T-cell (primary cell): ENCODE data around the gene PRTN3. TPM values are rescaled to one million over a fixed set of nuclear protein-coding genes. Genes with fewer than 3 reads are reported as not detected.

Experiments
- ATAC-seq, 4 experiments: fragments of 200-7000 bp in 3 of 4; fragments of 150-1000 bp in 1 of 4; cut with Tn5 transposase; replicated peaks in 1 of 4; 1 replicate in 3 of 4; 2 replicates in 1 of 4; pipeline ENCODE4 v1.10.0; 2021; ENCODE audit warnings: moderate library complexity in 3 of 4, mild to moderate bottlenecking in 2 of 4, moderate number of reproducible peaks in 1 of 4
- CTCF ChIA-PET, 2 donors: fragments of 300-600 bp; sonication (Branson Sonifier 250); formaldehyde crosslinking; loops; one replicate each; lab custom pipeline; 2022; ENCODE audit warnings: antibody characterized with exemption in 2 of 2; lab: Charles Lee
- POLR2A ChIA-PET, 2 donors: fragments of 300-600 bp; sonication (Branson Sonifier 250); formaldehyde crosslinking; loops; one replicate each; lab custom pipeline; 2022; ENCODE audit warnings: antibody characterized with exemption in 2 of 2; lab: Charles Lee
- DNase-seq, 35 experiments: peaks; one replicate each; pipeline versions ENCODE4 v3.0.0 to v3.0.0-alpha.2; 2013 to 2023
- H3K27ac ChIP-seq: one replicate; pipeline ENCODE4 v1.5.1; 2013; ENCODE audit warnings: low read length
- H3K27me3 ChIP-seq, 2 experiments: replicated peaks in 1 of 2; 1 replicate in 1 of 2; 2 replicates in 1 of 2; pipeline versions ENCODE4 v1.6.1 to v1.7.0; 2013; ENCODE audit warnings: low read length in 1 of 2, mixed read lengths in 1 of 2; ENCODE audit not compliant: control insufficient read depth in 2 of 2, insufficient read depth in 2 of 2; ENCODE audit errors: extremely low read depth in 1 of 2
- H3K36me3 ChIP-seq, 2 donors: 1 replicate in 1 of 2; 2 replicates in 1 of 2; pipeline versions ENCODE4 v1.6.1 to v1.7.0; 2013; ENCODE audit warnings: low read length in 1 of 2; ENCODE audit not compliant: control insufficient read depth in 2 of 2, insufficient read depth in 1 of 2; ENCODE audit errors: extremely low read depth in 1 of 2
- H3K4me1 ChIP-seq, 2 experiments: 1 replicate in 1 of 2; 2 replicates in 1 of 2; pipeline versions ENCODE4 v1.6.1 to v1.7.0; 2013; ENCODE audit warnings: low read length in 2 of 2, mixed read lengths in 1 of 2; ENCODE audit not compliant: insufficient read depth in 2 of 2, control insufficient read depth in 1 of 2; ENCODE audit errors: extremely low read depth in 1 of 2
- H3K4me3 ChIP-seq, 2 donors: 1 replicate in 1 of 2; 2 replicates in 1 of 2; pipeline versions ENCODE4 v1.5.1 to v1.7.0; 2013; ENCODE audit warnings: mild to moderate bottlenecking in 2 of 2, low read length in 1 of 2, moderate library complexity in 1 of 2; ENCODE audit not compliant: control insufficient read depth in 1 of 2; ENCODE audit errors: extremely low read depth in 1 of 2
- H3K9me3 ChIP-seq: 2 replicates; pipeline ENCODE4 v1.7.0; 2013
- H3K27ac Mint-ChIP-seq, 2 donors: one replicate each; pipeline ENCODE4 v1.8.0; 2020 to 2021; ENCODE audit warnings: mild to moderate bottlenecking in 2 of 2, mixed read lengths in 2 of 2
- H3K27me3 Mint-ChIP-seq, 2 donors: one replicate each; pipeline ENCODE4 v1.8.0; 2021 to 2022; ENCODE audit warnings: mixed read lengths in 2 of 2
- H3K36me3 Mint-ChIP-seq: one replicate; pipeline ENCODE4 v1.8.0; 2021; ENCODE audit warnings: mixed read lengths
- H3K4me1 Mint-ChIP-seq, 3 donors: one replicate each; pipeline ENCODE4 v1.8.0; 2020 to 2022; ENCODE audit warnings: mixed read lengths in 3 of 3, mild to moderate bottlenecking in 1 of 3
- H3K4me3 Mint-ChIP-seq, 3 donors: one replicate each; pipeline ENCODE4 v1.8.0; 2020 to 2022; ENCODE audit warnings: mild to moderate bottlenecking in 3 of 3, mixed read lengths in 3 of 3, moderate library complexity in 3 of 3
- H3K9me3 Mint-ChIP-seq, 3 donors: one replicate each; pipeline ENCODE4 v1.8.0; 2020 to 2022; ENCODE audit warnings: mixed read lengths in 3 of 3
- WGBS: methylation state at CpG from one replicate; pipeline ENCODE4 v1.1.5; 2013; ENCODE audit warnings: missing lambda C conversion rate; ENCODE audit not compliant: insufficient coverage; 5-methylcytosine and 5-hydroxymethylcytosine counted together
- total RNA-seq, 35 experiments: library from RNA in 6 of 35; stranded (reverse) in 6 of 35; fragments of 120-200 nt in 1 of 35; gene quantifications; one replicate each; pipeline versions ENCODE4 v1.2.1 to v1.2.4 and lab custom pipeline; 2013 to 2026

PRTN3 gene
- total RNA-seq, 5 donors from 2014 or later (not counting 1 experiment from before 2014, with no cell fraction given), result 0.50 TPM; not detected in 4

- Histone ChIP-seq H3K4me3 (no peak overlapping the region), H3K9me3 (no peaks in the 10 kb centered on the region), H3K36me3 (peaks cover 32 to 71% of the 10 kb centered on the region in 2 donors), H3K27ac (no peak overlapping the region), H3K4me1 (peaks cover 0 to 63% of the 10 kb centered on the region in 2 experiments), H3K27me3 (no peaks in the 10 kb centered on the region)
- no peaks in the 10 kb centered on the region for H3K9me3 Mint-ChIP-seq
- no peak for DNase-seq
- H3K27ac Mint-ChIP-seq, result peak overlapping the region; percentile 39 to 95
- WGBS, result 93% methylated on average over 3 of the region's 16 CpGs
- no peak overlapping the region for H3K4me3 Mint-ChIP-seq
- no peak for ATAC-seq
- ChIA-PET CTCF (interaction anchor here in 1 of 2 donors (0.6 kb wide), 1 partner anchor 8 kb away, joined by 6 read pairs; no protein-coding TSS in a partner anchor), POLR2A (no interaction called here)
- H3K4me1 Mint-ChIP-seq, result peaks cover 0 to 32% (median 10%) of the 10 kb centered on the region in 3 donors
- peaks cover 5% of the 10 kb centered on the region for H3K36me3 Mint-ChIP-seq
- no peaks in the 10 kb centered on the region for H3K27me3 Mint-ChIP-seq
Observed at GRCh38 chr19:887072-887471, 46.3 kb downstream of the PRTN3 start.

DNA sequence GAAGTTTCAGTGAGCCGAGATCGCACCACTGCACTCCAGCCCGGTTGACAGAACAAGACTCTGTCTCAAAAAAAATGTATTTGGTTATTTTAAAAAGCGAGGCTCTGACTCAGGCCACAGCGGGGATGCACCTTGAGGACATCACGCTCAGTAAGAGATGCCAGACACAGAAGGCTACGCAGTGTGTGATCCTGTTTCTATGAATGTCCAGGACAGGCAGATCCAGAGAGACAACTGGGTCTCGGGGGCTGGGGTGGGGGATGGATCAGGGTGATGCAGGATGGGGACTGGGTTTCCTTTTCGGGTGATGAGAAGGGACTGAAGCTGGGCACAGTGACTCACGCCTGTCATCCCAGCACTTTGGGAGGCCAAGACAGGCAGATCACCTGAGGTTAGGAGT is 46.8 kb downstream of the PRTN3 start:
- H3K36me3 Mint-ChIP-seq, result peaks cover 5% of the 10 kb centered on the region
- WGBS, result 98% methylated on average over 4 of the region's 10 CpGs
- Histone ChIP-seq H3K4me1 (peaks cover 0 to 68% of the 10 kb centered on the region in 2 experiments), H3K27ac (no peak overlapping the region), H3K9me3 (no peaks in the 10 kb centered on the region), H3K4me3 (no peak overlapping the region), H3K36me3 (peaks cover 32 to 65% of the 10 kb centered on the region in 2 donors), H3K27me3 (no peaks in the 10 kb centered on the region)
- CTCF ChIA-PET, result no interaction called here
- H3K27ac Mint-ChIP-seq, result peak overlapping the region; percentile 39 to 95
- peaks cover 0 to 34% (median 10%) of the 10 kb centered on the region in 3 donors for H3K4me1 Mint-ChIP-seq
- H3K27me3 Mint-ChIP-seq, result no peaks in the 10 kb centered on the region
- H3K4me3 Mint-ChIP-seq, result peak overlapping the region in 2 of 3 donors; percentile 39 to 54
- no peak for ATAC-seq
- POLR2A ChIA-PET, result no interaction called here
- no peak for DNase-seq
- no peaks in the 10 kb centered on the region for H3K9me3 Mint-ChIP-seq

DNA sequence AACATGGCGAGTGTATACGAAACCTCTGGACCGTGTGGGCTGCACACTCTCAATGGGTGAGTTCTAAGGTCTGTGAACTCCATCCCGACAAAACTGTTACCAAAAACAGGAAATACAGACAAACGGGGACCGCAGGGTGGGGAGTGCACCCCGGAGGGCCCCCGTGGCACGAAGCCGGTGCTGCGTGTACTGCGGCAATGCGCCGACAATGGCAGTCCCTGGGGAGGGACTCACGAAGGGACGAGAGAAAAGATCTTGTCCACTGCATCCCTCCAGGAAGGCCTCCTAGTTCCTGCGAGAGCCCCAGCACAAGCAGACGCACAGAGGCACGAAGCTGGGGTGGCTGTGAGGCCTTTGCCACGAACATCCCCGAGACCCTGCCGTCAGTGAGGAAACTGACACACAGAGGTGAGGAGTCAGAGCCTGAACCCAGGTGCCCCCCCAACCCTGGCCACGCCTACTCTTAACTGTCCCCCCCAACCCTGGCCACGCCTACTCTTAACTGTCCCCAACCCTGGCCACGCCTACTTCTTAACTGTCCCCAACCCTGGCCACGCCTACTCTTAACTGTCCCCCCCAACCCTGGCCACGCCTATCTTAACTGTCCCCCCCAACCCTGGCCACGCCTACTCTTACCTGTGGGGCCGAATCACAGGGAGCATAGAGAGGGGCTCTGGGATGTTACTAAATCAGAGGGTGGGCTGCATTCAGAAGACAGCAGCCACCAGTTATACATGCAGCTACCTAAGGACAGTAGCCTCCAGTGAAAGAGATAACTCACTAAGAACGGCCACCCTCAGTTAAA is 48.0 kb downstream of the PRTN3 start:
- 92% methylated on average over 26 of the region's 30 CpGs for WGBS
- H3K4me3 ChIP-seq, result no peak overlapping the region
- H3K27ac ChIP-seq, result no peak overlapping the region
- peak overlapping the region; percentile 54 to 75 (median 65) for H3K4me3 Mint-ChIP-seq
- peak overlapping the region; percentile 78 to 95 for H3K27ac Mint-ChIP-seq
- peaks cover 0 to 73% of the 10 kb centered on the region in 2 experiments for H3K4me1 ChIP-seq
- H3K9me3 ChIP-seq, result no peaks in the 10 kb centered on the region
- DNase-seq (peak in 18 of 35 experiments; percentile 28 to 74 (median 48)), ATAC-seq (peak; percentile 21 to 71 (median 56))
- H3K9me3 Mint-ChIP-seq, result no peaks in the 10 kb centered on the region
- peaks cover 0 to 4% of the 10 kb centered on the region in 2 donors for H3K27me3 Mint-ChIP-seq
- ChIA-PET POLR2A (no interaction called here), CTCF (no interaction called here)
- H3K36me3 ChIP-seq, result peaks cover 31 to 55% of the 10 kb centered on the region in 2 donors
- no peaks in the 10 kb centered on the region for H3K27me3 ChIP-seq
- H3K4me1 Mint-ChIP-seq, result peaks cover 9 to 43% (median 17%) of the 10 kb centered on the region in 3 donors
- H3K36me3 Mint-ChIP-seq, result peaks cover 6% of the 10 kb centered on the region

DNA sequence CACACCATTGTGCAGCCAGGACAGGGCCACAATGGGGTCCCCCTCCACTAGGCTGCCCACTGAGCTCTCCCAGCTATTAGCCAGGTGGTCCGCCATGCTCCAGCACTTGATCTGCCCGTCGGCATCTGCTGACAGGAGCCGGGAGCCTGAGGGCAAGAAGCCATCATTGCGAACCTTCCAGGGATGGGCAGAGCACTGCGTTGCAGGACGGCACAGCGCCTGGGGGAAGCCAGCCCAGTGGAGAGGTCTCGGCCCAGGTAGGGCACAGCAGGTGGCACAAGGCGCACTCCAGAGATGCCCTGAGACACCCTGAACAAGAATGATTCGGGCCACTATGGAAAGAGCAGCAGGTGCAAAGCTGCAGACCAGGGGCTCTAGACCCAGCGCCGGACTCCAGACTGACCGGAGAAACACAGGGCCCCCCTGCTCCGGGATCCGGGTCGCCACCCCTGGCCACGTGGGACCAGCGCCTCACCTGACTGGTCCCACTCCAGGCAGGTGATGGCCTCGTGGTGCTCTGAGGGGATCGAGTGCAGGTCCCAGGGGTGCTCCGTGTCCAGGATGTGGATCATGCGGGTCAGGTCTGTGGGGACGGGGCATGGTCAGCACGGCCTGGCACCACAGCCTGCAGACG is 49.0 kb downstream of the PRTN3 start:
- H3K9me3 ChIP-seq, result no peaks in the 10 kb centered on the region
- H3K4me3 ChIP-seq, result no peak overlapping the region
- Mint-ChIP-seq H3K4me1 (peaks cover 14 to 48% (median 19%) of the 10 kb centered on the region in 3 donors), H3K27ac (peak overlapping the region; percentile 15 to 28), H3K9me3 (no peaks in the 10 kb centered on the region), H3K4me3 (peak overlapping the region; percentile 9 to 76 (median 34)), H3K27me3 (peaks cover 0 to 4% of the 10 kb centered on the region in 2 donors), H3K36me3 (peaks cover 6% of the 10 kb centered on the region)
- no peak for ATAC-seq
- peaks cover 0 to 73% of the 10 kb centered on the region in 2 experiments for H3K4me1 ChIP-seq
- 98% methylated on average over 26 of the region's 26 CpGs for WGBS
- CTCF ChIA-PET, result no interaction called here
- no peak for DNase-seq
- no peak overlapping the region for H3K27ac ChIP-seq
- POLR2A ChIA-PET, result no interaction called here
- H3K27me3 ChIP-seq, result no peaks in the 10 kb centered on the region
- peaks cover 27 to 45% of the 10 kb centered on the region in 2 donors for H3K36me3 ChIP-seq

- Mint-ChIP-seq H3K27me3 (peaks cover 0 to 4% of the 10 kb centered on the region in 2 donors), H3K27ac (peak overlapping the region; percentile 46 to 69), H3K4me3 (peak overlapping the region; percentile 65 to 76 (median 70)), H3K4me1 (peaks cover 14 to 48% (median 21%) of the 10 kb centered on the region in 3 donors), H3K9me3 (no peaks in the 10 kb centered on the region), H3K36me3 (peaks cover 6% of the 10 kb centered on the region)
- ChIA-PET CTCF (interaction anchor here in 1 of 2 donors (0.6 kb wide), 1 partner anchor 12 kb away, joined by 4 read pairs; no protein-coding TSS in a partner anchor), POLR2A (interaction anchor here in 1 of 2 donors (0.6 kb wide), 1 partner anchor 152 kb away, joined by 7 read pairs; no protein-coding TSS in a partner anchor)
- no peak overlapping the region for H3K27ac ChIP-seq
- H3K9me3 ChIP-seq, result no peaks in the 10 kb centered on the region
- no peak for DNase-seq
- no peaks in the 10 kb centered on the region for H3K27me3 ChIP-seq
- peaks cover 16 to 36% of the 10 kb centered on the region in 2 donors for H3K36me3 ChIP-seq
- 98% methylated on average over 6 of the region's 18 CpGs for WGBS
- H3K4me3 ChIP-seq, result no peak overlapping the region
- no peak for ATAC-seq
- peaks cover 0 to 68% of the 10 kb centered on the region in 2 experiments for H3K4me1 ChIP-seq
Observed at GRCh38 chr19:890831-891230, 50.0 kb downstream of the PRTN3 start.
